HG03432 (cell line): ENCODE data around the gene NEK8.
"Not testable (repeated sequence)": the region's sequence is repeated elsewhere in the genome, so short reads cannot be mapped to it uniquely, and the experiment has no call there.

Experiments
- ATAC-seq: cut with Tn5 transposase; IDR thresholded peaks from one replicate; pipeline ENCODE4 v1.9.1; 2021; ENCODE audit warnings: mild to moderate bottlenecking, moderate library complexity; ENCODE audit not compliant: unreplicated experiment

NEK8 gene

DNA sequence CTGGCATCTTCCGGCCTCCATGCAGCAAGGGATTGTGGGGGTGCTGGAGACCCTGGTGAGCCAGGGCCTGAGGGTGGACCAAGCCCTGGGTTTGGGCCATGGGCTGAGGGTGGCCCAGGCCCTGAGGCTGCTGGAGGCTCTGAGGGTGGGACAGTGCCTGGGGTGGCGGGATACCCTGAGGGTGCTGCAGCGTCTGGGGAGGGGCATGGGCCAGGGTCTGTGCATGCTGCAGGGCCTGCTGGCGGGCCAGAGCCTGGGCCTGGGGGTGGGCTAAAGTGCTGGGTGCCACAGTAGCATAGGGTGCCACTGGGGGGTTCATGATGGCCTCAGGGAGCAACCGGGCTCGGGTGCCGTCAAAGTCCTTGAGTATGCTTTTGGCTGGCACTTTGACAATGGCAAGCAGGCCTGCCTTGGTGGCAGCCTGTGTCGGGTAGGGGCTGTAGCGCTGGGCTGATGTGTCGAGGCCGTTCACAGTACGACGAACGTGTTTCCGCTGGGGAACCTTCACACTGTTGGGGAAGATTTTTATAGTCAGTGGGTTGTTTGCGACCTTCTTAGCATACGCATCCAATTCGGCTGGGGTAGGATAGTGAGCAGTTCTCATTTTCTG lies 30.8 kb downstream of the NEK8 start:
- ATAC-seq = no peak

DNA sequence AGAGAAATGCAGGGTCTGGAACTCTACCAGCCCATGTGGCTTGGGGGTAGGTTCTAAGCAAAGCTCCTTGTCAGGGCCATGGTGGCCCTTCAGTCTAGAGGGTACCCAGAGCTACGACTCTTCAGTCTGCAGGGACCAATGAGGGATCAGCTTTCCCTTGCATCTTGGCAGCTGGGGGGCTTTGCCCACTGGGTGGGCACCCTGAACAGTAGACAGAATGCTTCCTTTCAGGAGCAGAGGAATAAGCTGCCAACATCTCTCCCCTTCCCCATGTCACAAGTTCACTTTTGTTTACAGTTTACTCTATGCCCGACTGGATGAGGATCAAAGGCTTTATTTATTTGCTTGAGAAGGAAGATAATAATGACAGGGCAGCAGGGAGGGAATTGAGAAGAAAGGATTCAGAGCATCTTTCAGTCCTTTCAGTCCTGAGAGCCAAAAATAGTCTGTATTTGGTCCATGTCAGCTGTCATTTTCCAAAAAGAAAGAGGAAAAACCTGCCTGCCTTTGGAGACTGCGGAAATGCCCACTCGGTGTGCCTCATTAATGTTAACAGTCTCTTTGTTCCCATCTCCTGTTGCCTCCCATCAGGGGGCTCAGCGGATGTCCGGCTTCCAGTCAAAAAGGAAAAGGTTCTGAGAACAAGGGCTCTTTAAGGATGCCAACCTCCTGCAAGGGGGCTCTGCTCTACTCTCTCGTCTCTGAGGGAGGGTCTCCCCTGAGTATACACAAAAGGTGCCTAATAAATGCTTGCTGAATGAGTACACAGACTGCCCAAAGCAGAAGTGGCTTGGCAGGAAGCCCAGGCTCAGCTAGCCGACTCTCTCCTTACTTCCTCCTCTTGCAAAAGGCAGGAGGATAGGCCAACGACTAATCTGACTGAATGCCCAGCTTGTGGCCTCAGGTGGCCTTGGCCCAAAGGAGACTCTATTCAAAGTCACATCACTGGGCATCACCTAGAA lies 32.3 kb downstream of the NEK8 start:
- ATAC-seq = no peak

DNA sequence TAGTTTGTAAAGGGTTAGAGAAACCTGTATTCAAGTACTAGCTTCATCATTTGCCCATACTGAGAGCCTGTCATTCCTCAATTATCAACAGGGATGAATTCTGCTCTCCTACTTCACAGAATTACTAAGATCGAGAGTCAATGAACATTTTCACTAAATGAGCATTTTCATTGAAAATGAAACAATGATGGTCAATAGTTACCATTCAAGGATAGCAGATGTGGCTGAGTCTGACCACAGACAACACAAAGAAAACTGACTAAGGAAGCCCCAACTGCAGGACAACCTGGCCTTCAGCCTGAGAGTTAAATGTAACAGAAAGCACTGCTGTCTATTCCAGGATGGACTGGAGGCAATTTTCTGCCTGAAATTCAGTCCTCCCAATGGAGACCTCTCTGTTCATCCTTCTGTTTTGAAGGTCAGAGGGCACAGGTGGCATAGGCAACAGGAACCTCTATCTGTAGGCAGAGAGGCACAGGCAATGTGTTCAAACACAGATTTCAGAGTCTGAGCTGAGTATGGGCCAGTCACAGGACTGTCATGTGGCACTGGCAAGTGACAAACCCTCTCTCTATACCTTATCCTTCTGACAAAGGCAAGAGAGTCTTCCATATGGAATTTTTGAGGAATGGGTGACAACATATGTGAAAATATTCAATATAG lies 34.7 kb downstream of the NEK8 start:
- peak; percentile 60 for ATAC-seq

DNA sequence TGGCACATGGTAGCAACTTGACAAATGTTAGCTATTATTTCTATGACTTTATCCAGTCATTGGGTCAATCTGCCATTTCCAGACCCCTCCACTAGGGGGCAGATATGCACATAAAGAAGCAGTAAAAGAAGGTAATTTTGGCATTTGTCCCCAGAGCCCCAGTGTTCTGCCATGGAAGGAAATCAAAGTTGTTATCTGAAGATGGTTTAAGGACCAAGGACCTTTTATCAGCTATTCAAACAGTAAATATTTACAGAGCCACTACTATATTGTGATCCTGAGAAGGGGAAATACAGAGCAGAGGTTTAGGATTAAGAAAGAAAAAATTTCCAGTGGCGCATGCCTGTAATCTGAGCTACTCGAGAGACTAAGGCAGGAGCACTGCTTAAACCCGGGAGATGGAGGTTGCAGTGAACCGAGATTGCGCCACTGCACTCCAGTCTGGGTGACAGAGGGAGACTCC lies 35.2 kb downstream of the NEK8 start:
- no peak for ATAC-seq

DNA sequence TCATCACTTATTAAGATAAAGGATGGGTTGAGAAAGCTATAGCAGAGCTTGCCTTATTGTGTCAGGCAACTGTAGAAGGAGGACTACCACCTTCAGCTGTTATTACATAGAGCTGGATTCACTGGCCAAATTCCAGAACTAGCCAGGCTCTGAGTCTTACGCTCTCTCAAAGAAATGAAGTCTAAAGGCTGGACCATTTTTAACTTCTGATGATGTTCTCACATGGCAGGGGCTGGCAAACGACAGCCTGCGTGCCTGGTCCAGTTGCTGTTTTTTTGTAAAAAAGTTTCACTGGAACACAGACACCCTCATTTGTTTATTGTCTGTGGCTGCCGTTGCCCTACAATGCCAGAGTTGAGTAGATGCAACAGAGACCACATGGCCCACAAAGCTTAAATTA lies 36.5 kb downstream of the NEK8 start:
- no peak for ATAC-seq

DNA sequence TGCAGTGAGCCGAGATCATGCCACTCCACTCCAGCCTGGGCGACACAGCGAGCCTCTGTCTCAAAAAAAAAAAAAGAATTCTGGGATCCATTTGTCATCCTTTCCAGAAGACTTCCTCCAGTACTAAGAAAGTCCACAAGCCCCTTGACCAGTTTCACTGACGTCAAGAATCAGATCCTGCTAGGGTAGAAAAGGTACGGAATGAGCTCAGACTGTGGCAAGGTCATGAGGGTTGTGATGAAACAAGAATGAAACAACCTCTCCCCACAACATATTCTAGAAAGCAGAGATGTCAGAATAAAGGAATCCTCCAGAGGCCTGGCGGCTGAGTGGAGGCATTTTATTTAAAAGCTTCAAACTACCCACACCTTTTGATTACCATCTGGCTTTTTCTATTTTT lies 45.1 kb downstream of the NEK8 start:
- ATAC-seq = no peak

DNA sequence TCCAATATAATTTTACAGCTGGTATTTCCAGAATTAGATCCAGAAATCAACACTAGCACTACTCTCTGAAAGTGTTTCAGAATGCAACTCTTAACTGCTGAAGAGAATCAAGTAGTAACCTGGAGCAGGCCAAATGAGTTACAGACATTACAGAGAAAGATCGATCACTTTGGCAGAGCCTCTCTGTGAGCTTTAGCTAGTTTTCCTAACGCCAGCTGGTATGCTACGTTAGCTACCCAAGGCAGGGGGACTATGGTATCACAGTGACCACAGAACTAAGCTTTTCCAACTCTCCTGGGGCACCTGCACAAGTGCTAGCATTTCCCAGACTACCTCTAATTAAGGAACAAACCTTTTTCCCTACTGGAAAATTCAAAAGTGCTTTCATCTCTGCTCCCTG lies 45.6 kb downstream of the NEK8 start:
- ATAC-seq = no peak

DNA sequence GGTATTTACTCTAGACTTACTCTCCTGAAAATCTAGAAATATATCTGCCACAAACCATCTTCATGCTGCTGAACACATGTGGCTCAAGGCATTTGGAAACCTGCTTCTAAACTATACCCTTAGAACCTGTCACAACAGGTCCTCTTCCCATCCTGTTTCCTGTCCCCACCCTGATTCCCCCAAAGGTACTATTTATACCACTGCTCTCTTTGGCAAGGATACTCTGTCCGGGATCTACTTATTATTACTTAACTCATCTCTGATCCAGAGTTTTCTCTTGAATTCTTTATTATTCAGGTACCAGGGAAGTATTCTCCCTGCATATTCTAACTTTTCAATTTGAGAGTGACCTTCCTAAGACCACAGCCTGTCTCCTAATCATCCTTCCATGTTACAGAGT lies 48.6 kb downstream of the NEK8 start:
- no peak for ATAC-seq

DNA sequence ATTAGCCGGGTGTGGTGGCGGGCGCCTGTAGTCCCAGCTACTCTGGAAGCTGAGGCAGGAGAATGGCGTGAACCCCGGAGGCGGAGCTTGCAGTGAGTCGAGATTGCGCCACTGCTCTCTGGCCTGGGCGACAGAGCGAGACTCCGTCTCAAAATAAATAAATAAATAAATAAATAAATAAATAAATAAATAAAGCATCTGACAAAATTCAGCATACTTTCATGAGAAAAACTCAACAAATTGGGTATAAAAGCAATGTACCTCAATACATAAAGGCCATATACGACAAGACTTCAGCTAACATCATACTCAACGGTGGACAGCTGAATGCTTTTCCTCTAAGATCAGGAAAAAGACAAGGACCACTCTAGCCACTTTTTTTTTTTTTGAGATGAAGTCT lies 51.0 kb downstream of the NEK8 start:
- not testable (repeated sequence) for ATAC-seq

GRCh38 chr17:28783161-28783560 lies 54.6 kb downstream of the NEK8 start:
- ATAC-seq = no peak

DNA sequence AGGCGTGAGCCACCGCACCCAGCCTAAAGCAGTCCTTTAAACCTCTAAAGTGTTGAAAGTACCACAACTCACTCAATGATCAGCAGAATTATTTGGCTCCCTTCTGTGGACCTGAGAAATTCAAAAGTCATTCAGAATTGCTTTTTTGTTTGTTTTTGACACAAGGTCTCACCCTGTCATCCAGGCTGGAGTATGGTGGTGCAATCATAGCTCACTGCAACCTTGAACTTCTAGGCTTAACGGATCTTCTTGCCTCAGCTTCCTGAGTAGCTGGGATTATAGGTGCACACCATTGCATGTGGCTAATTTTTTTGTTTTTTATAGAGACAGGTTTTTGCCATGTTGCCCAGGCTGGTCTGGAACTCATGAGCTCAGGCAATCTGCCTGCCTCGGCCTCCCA lies 59.5 kb downstream of the NEK8 start:
- no peak for ATAC-seq
